GM12865 (cell line): ENCODE results near the gene MYRFL.

Source experiments
- DNase-seq: peaks from one replicate; pipeline ENCODE4 v3.0.0; 2010; ENCODE audit warnings: low read depth
- H3K4me3 ChIP-seq: 2 replicates; pipeline ENCODE4 v1.5.1; 2011; ENCODE audit warnings: mild to moderate bottlenecking, low read depth, low read length, control low read depth
- TF ChIP-seq, protein P1 (sequence below): IDR thresholded peaks from 2 replicates; pipeline ENCODE4 v1.5.1; 2011; ENCODE audit warnings: low read length, control low read depth, low read depth, inconsistent platforms; ENCODE audit not compliant: insufficient read depth; ENCODE audit errors: missing control alignments

Gene MYRFL

DNA sequence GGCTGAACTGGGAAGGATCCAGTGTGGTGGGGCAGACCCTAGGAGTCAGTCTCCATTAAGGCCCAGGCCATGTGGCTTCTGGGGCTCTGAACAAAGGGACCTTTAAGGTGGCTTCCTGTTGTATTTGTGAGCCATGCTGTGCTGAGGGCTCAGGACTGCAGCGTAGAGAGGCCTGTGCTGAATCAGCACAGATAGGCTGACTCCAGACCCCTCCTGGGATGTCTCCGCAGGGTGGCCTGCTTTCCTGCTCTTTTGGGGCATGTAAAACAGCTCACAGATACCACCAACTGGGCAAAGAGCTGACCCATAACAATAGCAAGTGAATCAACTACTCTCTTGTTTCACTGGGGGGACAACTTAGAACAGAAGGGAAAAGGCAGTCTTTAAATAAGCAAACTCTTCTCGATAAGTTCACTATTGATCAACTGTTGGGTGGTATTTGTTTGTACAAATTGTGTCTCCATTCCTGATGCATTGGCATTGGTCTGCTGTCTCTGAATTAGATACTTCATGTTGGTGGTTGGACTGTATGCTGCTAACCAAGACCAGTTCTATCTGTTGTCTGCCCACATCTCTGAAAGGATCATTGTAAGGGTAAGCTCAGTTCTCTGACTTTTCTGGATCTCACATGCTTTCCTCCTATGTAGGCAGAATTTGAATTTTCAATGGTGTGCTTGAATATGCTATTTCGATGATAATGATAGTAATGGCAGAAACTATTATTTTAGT is 71.8 kb downstream of the MYRFL start:
- DNase-seq = no peak
- no peak overlapping the region for H3K4me3 ChIP-seq
- TF ChIP-seq, protein P1, sequence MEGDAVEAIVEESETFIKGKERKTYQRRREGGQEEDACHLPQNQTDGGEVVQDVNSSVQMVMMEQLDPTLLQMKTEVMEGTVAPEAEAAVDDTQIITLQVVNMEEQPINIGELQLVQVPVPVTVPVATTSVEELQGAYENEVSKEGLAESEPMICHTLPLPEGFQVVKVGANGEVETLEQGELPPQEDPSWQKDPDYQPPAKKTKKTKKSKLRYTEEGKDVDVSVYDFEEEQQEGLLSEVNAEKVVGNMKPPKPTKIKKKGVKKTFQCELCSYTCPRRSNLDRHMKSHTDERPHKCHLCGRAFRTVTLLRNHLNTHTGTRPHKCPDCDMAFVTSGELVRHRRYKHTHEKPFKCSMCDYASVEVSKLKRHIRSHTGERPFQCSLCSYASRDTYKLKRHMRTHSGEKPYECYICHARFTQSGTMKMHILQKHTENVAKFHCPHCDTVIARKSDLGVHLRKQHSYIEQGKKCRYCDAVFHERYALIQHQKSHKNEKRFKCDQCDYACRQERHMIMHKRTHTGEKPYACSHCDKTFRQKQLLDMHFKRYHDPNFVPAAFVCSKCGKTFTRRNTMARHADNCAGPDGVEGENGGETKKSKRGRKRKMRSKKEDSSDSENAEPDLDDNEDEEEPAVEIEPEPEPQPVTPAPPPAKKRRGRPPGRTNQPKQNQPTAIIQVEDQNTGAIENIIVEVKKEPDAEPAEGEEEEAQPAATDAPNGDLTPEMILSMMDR = no peak

DNA sequence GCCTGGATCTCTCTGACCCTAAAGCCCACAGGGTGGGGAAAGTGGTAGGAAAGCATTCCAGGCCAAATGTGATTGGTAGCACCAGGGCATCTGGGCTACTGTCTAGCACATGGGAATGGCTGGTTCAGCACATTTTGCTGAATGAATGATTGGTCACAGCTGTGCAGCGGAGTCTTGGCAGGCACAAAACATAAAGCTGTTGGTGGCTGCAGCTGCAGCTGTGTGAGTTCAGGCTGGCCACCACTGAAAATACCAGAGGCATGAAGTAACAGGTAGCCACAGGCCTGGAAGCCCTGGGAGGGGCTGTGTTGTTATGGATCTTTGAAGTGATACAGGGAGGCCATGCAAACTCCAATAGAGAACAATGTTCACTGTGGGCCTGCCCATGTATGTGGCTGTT is 72.7 kb downstream of the MYRFL start:
- no peak for DNase-seq
- no peak overlapping the region for H3K4me3 ChIP-seq
- TF ChIP-seq, protein P1 = no peak

DNA sequence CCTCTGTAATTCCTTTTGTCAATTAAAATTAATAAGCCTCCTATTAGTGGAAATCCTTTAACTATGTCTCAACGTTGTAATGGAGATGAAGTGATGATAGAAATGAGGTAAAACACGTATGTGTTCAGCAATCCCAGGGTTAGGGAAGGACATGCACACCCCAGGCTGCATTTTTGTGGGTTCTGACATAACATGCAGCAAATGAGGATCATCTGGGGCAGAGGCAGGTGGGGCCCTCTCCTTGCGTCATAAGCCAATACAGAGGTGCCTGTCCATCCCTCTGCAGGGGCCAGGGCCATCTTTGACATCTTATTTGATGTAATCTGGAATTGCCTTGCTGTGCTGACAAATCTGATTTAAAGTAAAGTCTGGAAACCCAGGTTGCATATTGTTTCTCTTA is 73.2 kb downstream of the MYRFL start:
- DNase-seq = no peak
- H3K4me3 ChIP-seq = no peak overlapping the region
- TF ChIP-seq, protein P1 = no peak

DNA sequence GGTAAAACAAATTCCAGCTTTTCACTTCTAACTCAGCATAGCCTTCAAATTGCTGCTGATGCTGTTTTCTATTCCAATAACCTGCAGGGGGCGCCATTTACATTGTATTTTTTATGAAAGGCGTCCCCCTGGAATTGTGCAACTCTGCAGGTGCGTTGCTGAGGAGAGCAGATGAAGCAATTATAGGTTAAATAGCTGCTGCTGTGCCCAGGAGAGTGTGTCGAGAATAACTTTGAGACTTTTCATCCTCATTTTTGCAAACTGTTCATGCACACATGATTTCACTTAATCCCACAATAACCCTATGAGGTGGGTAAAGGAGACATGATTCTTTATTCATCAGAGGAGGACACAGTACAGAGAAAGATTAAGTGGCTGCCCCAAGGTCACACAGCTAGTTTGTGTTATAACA is 75.7 kb downstream of the MYRFL start:
- TF ChIP-seq, protein P1 = peak; percentile 62
- H3K4me3 ChIP-seq = no peak overlapping the region
- DNase-seq = peak; percentile 78

DNA sequence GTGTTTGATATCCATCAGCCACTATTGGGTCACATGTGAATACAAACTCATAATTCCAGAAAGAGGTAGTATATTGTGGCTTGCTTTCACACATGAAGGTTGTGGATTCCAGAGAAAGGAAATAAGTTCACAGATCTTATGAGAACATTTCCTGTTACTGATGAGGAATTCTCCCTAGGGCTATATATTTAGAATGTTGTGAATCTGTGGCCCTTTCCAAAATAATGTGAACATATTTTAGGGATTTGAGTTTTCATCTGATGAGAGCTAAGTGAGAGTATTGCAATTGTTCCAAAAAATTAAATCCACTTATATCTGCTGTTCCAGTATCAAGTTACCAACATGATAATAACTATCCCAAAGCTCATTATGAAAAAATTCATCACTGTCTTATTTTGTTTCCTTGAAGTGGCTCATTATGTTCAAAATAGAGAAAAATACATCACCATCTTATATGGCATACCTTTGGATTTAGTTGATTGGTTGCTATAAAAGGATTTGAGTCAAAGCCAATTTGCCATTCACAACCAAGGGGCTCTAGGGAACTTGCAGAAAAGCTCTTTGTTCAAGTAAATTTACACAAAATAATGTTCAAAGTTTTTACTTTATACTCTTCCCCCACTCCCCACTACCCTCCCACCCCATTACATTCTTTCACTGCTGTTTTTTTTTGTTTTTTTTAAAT is 76.3 kb downstream of the MYRFL start:
- no peak overlapping the region for H3K4me3 ChIP-seq
- no peak for DNase-seq
- TF ChIP-seq, protein P1 = no peak

DNA sequence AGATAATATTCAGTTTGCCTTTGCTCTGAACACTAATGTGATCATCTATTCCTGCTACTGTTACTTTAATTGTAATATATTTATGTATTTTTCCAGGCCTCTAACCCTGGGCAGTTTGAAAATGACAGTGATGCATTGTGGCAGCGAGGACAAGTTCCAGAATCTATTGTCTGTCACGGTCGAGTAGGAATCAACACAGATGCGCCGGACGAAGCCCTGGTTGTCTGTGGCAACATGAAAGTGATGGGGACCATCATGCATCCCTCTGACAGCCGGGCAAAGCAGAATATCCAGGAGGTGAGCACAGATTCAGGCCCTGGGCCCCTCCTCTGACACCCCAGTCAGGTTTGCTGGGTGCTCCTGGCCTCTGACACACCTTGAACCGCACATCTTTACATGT is 78.5 kb downstream of the MYRFL start:
- no peak overlapping the region for H3K4me3 ChIP-seq
- DNase-seq = peak; percentile 44
- TF ChIP-seq, protein P1 = no peak
